Measurements from ENCODE around the gene MED6.

DNA sequence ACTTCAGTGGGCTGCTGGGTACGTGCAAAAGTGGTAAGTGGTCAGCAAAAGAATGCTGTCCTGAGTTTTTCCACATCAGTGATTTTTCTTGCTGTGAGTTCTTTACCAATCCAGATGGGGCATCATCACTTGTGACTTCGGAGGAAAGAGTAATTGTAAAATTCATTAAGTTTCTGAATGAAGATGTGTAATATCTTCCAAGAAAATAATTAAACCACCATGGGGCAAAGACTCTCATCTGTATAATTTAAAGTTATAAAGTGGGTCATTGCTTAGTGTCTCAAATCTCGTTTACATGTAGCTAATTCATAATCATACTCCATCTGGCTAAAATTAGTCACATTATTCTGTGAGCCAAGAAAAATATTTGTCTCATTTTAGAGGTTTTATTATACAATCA lies 10.8 kb upstream of the MED6 start:
- TF ChIP-seq CTCF (IDR thresholded peaks at IDR 0.05) (no peak), POLR2A (IDR thresholded peaks at IDR 0.05; ENCODE audit: low read depth) (no peak)

Measured in esophagus muscularis mucosa (tissue), 3 donors.